LNCaP clone FGC (cell line): ENCODE data around the gene DGKD.

Experiments used
- DNase-seq: peaks from one replicate; pipeline ENCODE4 v3.0.0-alpha.2; 2011; ENCODE audit warnings: low read depth
- H3K4me3 ChIP-seq: 2 replicates; pipeline ENCODE4 v1.5.1; 2011; ENCODE audit warnings: mild to moderate bottlenecking, low read depth, low read length, control low read depth
- CTCF ChIP-seq: IDR thresholded peaks from 2 replicates; pipeline ENCODE4 v1.5.1; 2012; ENCODE audit warnings: mild to moderate bottlenecking; ENCODE audit not compliant: control insufficient read depth, insufficient read depth; ENCODE audit errors: extremely low read depth

DGKD gene

DNA sequence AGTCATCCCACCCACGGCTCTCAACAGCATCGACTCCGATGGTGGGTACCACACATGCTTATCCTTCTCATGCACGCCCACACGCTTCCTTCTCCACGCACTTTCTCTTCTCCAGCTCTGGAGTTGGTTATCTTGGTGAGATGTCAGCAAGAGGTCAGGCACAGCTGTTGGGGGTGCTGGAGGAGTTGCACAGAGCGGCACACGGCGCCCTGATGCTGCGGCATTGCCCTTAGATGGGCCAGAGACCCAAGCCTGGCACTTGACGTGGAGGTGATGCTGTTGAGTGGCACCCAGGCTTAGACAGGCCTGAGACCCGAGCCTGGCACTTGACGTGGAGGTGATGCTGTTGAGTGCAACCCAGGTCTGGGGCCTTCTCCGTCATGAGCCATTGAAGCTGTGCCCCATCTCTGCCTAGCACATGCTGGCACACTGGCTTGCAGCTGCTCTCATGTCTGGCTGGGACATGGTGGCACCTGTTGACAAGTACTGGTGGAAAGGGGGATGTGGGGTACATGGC is 83.2 kb downstream of the DGKD start:
- no peak for TF ChIP-seq CTCF
- no peak for DNase-seq
- H3K4me3 ChIP-seq = no peak overlapping the region

GRCh38 chr2:233438573-233439147 is 84.4 kb downstream of the DGKD start:
- no peak for DNase-seq
- no peak for TF ChIP-seq CTCF
- H3K4me3 ChIP-seq = no peak overlapping the region

DNA sequence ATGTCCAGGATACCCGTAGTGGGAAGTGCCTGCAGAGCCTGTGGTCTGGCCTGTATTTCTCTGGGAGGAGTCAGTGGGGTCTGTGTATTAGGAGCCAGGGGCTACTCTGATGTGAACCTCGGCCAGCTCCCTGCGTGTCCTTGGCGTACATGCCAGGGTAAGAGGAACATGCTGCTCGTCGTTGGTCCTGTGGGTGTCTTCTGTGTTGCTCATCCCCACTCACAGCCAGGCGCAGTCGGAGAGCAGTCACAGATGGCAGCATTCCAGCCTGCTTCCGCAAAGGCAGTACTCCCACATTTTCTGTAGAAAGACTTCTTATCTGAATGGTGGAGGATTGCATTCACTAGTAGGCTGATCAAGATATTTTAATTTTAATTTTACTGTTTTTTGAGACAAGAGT is 84.9 kb downstream of the DGKD start:
- no peak overlapping the region for H3K4me3 ChIP-seq
- no peak for TF ChIP-seq CTCF

GRCh38 chr2:233440314-233440713 is 86.0 kb downstream of the DGKD start:
- DNase-seq = no peak
- H3K4me3 ChIP-seq = no peak overlapping the region
- no peak for TF ChIP-seq CTCF

More for the DNA sequence above, 84.9 kb downstream of the DGKD start:
- no peak for DNase-seq

- no peak for DNase-seq
- H3K4me3 ChIP-seq = no peak overlapping the region
- TF ChIP-seq CTCF = no peak
Measured at GRCh38 chr2:233440714-233441113, 86.4 kb downstream of the DGKD start.

- no peak for TF ChIP-seq CTCF
- DNase-seq = no peak
- H3K4me3 ChIP-seq = no peak overlapping the region
Measured at GRCh38 chr2:233441161-233442027, 87.1 kb downstream of the DGKD start.

- no peak for DNase-seq
- TF ChIP-seq CTCF = no peak
- no peak overlapping the region for H3K4me3 ChIP-seq
Measured at GRCh38 chr2:233442028-233442310, 87.7 kb downstream of the DGKD start.
